Esophagus muscularis mucosa (tissue), 3 donors: ENCODE measurements around the gene ARSK.

Experiments
- CTCF ChIP-seq, 3 experiments: fragments of 200-600 bp in 2 of 3; fragments of 450-650 bp in 1 of 3; sonication (generic) in 2 of 3; IDR thresholded peaks; one replicate each; pipeline ENCODE4 v1.5.1; 2017 to 2019; ENCODE audit warnings: antibody characterized with exemption in 3 of 3, mild to moderate bottlenecking in 2 of 3, moderate library complexity in 1 of 3
- POLR2A ChIP-seq: fragments of 450-650 bp; IDR thresholded peaks from one replicate; pipeline ENCODE4 v1.6.1; 2017; ENCODE audit warnings: antibody characterized with exemption, moderate library complexity, mild to moderate bottlenecking, low read depth
- POLR2AphosphoS5 ChIP-seq, 2 donors: sonication (generic); formaldehyde crosslinking; IDR thresholded peaks; one replicate each; pipeline ENCODE4 v1.6.1; 2017; ENCODE audit warnings: antibody characterized with exemption in 2 of 2

- TF ChIP-seq CTCF (IDR thresholded peaks at IDR 0.05) = no peak
- no peak for TF ChIP-seq POLR2A
- no peak for TF ChIP-seq POLR2AphosphoS5 (IDR thresholded peaks at IDR 0.05)
These were observed 36.6 kb downstream of the ARSK start for GRCh38 chr5:95591490-95591901.
